Heart right ventricle (tissue), 16 donors: Measurements from ENCODE around the gene TSTD1. TPM values are rescaled to one million over a fixed set of nuclear protein-coding genes. Genes with fewer than 3 reads are reported as not detected.
"Not testable (repeated sequence)": the region's sequence is repeated elsewhere in the genome, so short reads cannot be mapped to it uniquely, and the experiment has no call there.

ENCODE experiments used
- ATAC-seq, 8 donors: fragments of 200-7000 bp; cut with Tn5 transposase; one replicate each; pipeline ENCODE4 v1.9.1; 2020; ENCODE audit warnings: mild to moderate bottlenecking in 8 of 8, moderate library complexity in 8 of 8, moderate number of reproducible peaks in 1 of 8
- DNase-seq, 2 donors: peaks; one replicate each; pipeline ENCODE4 v3.0.0-alpha.2; 2020
- H3K27ac ChIP-seq, 10 donors: fragments of 200-600 bp; sonication (generic) in 2 of 10; one replicate each; pipeline versions ENCODE4 v1.5.0 to v1.8.0; 2020 to 2022; ENCODE audit warnings: mild to moderate bottlenecking in 3 of 10
- H3K27me3 ChIP-seq, 7 donors: fragments of 200-600 bp; one replicate each; pipeline ENCODE4 v1.8.0; 2021 to 2022; ENCODE audit warnings: mild to moderate bottlenecking in 2 of 7
- H3K36me3 ChIP-seq, 9 donors: fragments of 200-600 bp; sonication (generic) in 1 of 9; one replicate each; pipeline versions ENCODE4 v1.5.0 to v1.8.0; 2020 to 2022; ENCODE audit warnings: mild to moderate bottlenecking in 2 of 9
- H3K4me1 ChIP-seq, 9 donors: fragments of 200-600 bp; sonication (generic) in 1 of 9; one replicate each; pipeline versions ENCODE4 v1.5.0 to v1.8.0; 2020 to 2022; ENCODE audit warnings: mild to moderate bottlenecking in 4 of 9
- H3K4me3 ChIP-seq, 10 donors: fragments of 200-600 bp; sonication (generic) in 2 of 10; one replicate each; pipeline versions ENCODE4 v1.5.0 to v1.8.0; 2020 to 2022; ENCODE audit warnings: mild to moderate bottlenecking in 7 of 10, moderate library complexity in 2 of 10
- H3K9me3 ChIP-seq, 11 donors: fragments of 200-600 bp in 10 of 11; sonication (generic) in 2 of 11; one replicate each; pipeline versions ENCODE4 v1.5.0 to v1.8.0; 2013 to 2022; ENCODE audit warnings: mild to moderate bottlenecking in 2 of 11, control low read depth in 1 of 11, moderate library complexity in 1 of 11
- WGBS, 2 donors: extraction: QIAGEN DNeasy Blood & Tissue Kit; methylation state at CpG; one replicate each; pipeline ENCODE4 v1.1.7; 2013; ENCODE audit warnings: inconsistent platforms in 1 of 2; 5-methylcytosine and 5-hydroxymethylcytosine counted together
- intact Hi-C, 10 donors: fragments of 100-400 bp; cut with DNase I; formaldehyde crosslinking; loops; one replicate each; pipeline versions ENCODE4 v1.11.1 to v1.14.2; 2022
- polyA plus RNA-seq, 2 donors: library from polyadenylated mRNA; stranded (reverse); fragments of 200-250 nt; gene quantifications; one replicate each; pipeline ENCODE4 v1.2.3, GENCODE V29; 2013
- total RNA-seq, 10 donors: library from RNA; stranded (reverse); fragmentation: NEBNext Ultra II Directional in 3 of 10; extraction: Animal tissue kit (Norgen Biotek cat#: 25700) in 3 of 10; gene quantifications; one replicate each; pipeline versions ENCODE4 v1.2.1 to v1.2.4, GENCODE V29; 2021 to 2023
- TF ChIP-seq, protein P1 (sequence below), 9 donors: fragments of 200-600 bp; sonication (generic) in 2 of 9; IDR thresholded peaks; one replicate each; pipeline versions ENCODE4 v1.5.0 to v1.8.0; 2021 to 2022; ENCODE audit warnings: antibody characterized with exemption in 9 of 9, mild to moderate bottlenecking in 5 of 9, moderate library complexity in 1 of 9
- donor health status: Arrhythmogenic right ventricular cardiomyopathy.
- donor health status: ischemic (EF 13 %, LVEDD 7.1; RV severe dilation, severe dysfunction).
- donor health status: healthy with polysubstance abuse.
- donor health status: DM: no; HTN: yes; CAD: no.
- donor health status: DM: no; HTN: no; CAD: no.
- donor health status: ischemic (EF 25% LVEDD 6.9; RV normal size, moderate dysfunction).
- donor health status: ischemic (EF 25% LVEDD 5.7; RV mildly dilated, moderate dysfunction).
- donor health status: healthy.
- donor health status: DM: yes; HTN: yes; CAD: no.
- donor health status: Ischemic cardiomyopathy.
- donor health status: ischemic (EF 35%, LVEDD 5.7; RV mildly dilated, moderate dysfunction).
- donor health status: nonischemic (EF 11% LVEDD 7.7; RV severe dilation, severe dysfunction).
- donor health status: DM: yes; HTN: yes; CAD: no.
- donor health status: PGD.
- donor health status: ischemic (EF 29% LVEDD 5.4; RV normal size, mild dysfunction).
- donor health status: nonischemic (EF 23%, LVEDD 6.1; RV moderate dilation, normal function).

TSTD1 gene
- total and polyA plus RNA-seq, 12 donors, result 8.0 to 18.0 (median 13.4) TPM

GRCh38 chr1:161018631-161018930, 20.2 kb downstream of the TSTD1 start:
- peaks cover 0 to 72% (median 30%) of the 10 kb centered on the region in 9 donors for H3K4me1 ChIP-seq
- intact Hi-C loops, result loop anchor here in 1 of 10 donors (2.0 kb wide), 1 partner anchor 26 kb away; the partner anchor contains the start of gene USF1
- no peaks in the 10 kb centered on the region for H3K36me3 ChIP-seq
- no peaks in the 10 kb centered on the region for H3K9me3 ChIP-seq
- ATAC-seq (no peak), DNase-seq (no peak)
- H3K27me3 ChIP-seq, result peaks cover 0 to 11% (median 0%) of the 10 kb centered on the region in 7 donors
- TF ChIP-seq, protein P1, sequence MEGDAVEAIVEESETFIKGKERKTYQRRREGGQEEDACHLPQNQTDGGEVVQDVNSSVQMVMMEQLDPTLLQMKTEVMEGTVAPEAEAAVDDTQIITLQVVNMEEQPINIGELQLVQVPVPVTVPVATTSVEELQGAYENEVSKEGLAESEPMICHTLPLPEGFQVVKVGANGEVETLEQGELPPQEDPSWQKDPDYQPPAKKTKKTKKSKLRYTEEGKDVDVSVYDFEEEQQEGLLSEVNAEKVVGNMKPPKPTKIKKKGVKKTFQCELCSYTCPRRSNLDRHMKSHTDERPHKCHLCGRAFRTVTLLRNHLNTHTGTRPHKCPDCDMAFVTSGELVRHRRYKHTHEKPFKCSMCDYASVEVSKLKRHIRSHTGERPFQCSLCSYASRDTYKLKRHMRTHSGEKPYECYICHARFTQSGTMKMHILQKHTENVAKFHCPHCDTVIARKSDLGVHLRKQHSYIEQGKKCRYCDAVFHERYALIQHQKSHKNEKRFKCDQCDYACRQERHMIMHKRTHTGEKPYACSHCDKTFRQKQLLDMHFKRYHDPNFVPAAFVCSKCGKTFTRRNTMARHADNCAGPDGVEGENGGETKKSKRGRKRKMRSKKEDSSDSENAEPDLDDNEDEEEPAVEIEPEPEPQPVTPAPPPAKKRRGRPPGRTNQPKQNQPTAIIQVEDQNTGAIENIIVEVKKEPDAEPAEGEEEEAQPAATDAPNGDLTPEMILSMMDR (IDR thresholded peaks at IDR 0.05), result no peak
- peak overlapping the region in 2 of 10 donors; percentile 68 to 69 for H3K4me3 ChIP-seq
- WGBS, 2 donors, result 87 to 94% methylated on average over 1 of the region's 1 CpG
- H3K27ac ChIP-seq, result peak overlapping the region in 9 of 10 donors; percentile 46 to 97 (median 90)

- H3K4me3 ChIP-seq, result no peak overlapping the region
- no peaks in the 10 kb centered on the region for H3K9me3 ChIP-seq
- intact Hi-C loops, result loop anchor here in 1 of 10 donors (2.0 kb wide), 1 partner anchor 27 kb away; the partner anchor contains the start of gene USF1
- DNase-seq, result no peak
- ATAC-seq, result no peak
- 87% methylated on average over 5 of the region's 5 CpGs for WGBS, 2 donors
- H3K27me3 ChIP-seq, result peaks cover 0 to 7% (median 0%) of the 10 kb centered on the region in 7 donors
- peaks cover 0 to 78% (median 35%) of the 10 kb centered on the region in 9 donors for H3K4me1 ChIP-seq
- peak overlapping the region in 7 of 10 donors; percentile 1 to 97 (median 90) for H3K27ac ChIP-seq
- H3K36me3 ChIP-seq, result no peaks in the 10 kb centered on the region
- TF ChIP-seq, protein P1 (IDR thresholded peaks at IDR 0.05), result no peak
These were observed 20.8 kb downstream of the TSTD1 start for GRCh38 chr1:161017756-161018630.

GRCh38 chr1:161017181-161017580, 21.6 kb downstream of the TSTD1 start:
- intact Hi-C loops, H3K27me3 ChIP-seq, H3K9me3 ChIP-seq, ATAC-seq, H3K4me3 ChIP-seq, DNase-seq, H3K36me3 ChIP-seq: not testable (repeated sequence)
- peak overlapping the region in 1 of 10 donors; percentile 97 for H3K27ac ChIP-seq
- WGBS, 2 donors, result 71 to 82% methylated on average over 6 of the region's 7 CpGs
- peaks cover 0 to 86% (median 39%) of the 10 kb centered on the region in 9 donors for H3K4me1 ChIP-seq

- Histone ChIP-seq H3K4me1 (peaks cover 0 to 83% (median 39%) of the 10 kb centered on the region in 9 donors), H3K27ac (peak overlapping the region in 1 of 10 donors; percentile 43)
- ATAC-seq, intact Hi-C loops, H3K36me3 ChIP-seq, H3K9me3 ChIP-seq, H3K27me3 ChIP-seq, H3K4me3 ChIP-seq, DNase-seq: not testable (repeated sequence)
- 49 to 67% methylated on average over 1 of the region's 1 CpG for WGBS, 2 donors
These were observed 22.1 kb downstream of the TSTD1 start for GRCh38 chr1:161016683-161017082.

- intact Hi-C loops, result no loop called here
- peak; percentile 91 to 97 (median 96) for ATAC-seq
- H3K36me3 ChIP-seq, result no peaks in the 10 kb centered on the region
These were observed 25.1 kb downstream of the TSTD1 start for GRCh38 chr1:161013488-161014230.

More at GRCh38 chr1:161013488-161014230, 25.1 kb downstream of the TSTD1 start:
- Histone ChIP-seq H3K4me1 (peaks cover 0 to 62% (median 28%) of the 10 kb centered on the region in 9 donors), H3K27ac (peak overlapping the region; percentile 80 to 95 (median 86)), H3K9me3 (no peaks in the 10 kb centered on the region), H3K27me3 (no peaks in the 10 kb centered on the region), H3K4me3 (peak overlapping the region in 7 of 10 donors; percentile 8 to 43 (median 29))
- DNase-seq, result peak; percentile 70 to 90
- TF ChIP-seq, protein P1 (IDR thresholded peaks at IDR 0.05), result no peak
- 39 to 43% methylated on average over 15 of the region's 15 CpGs for WGBS, 2 donors
